ENCODE results near the gene PELO. TPM values are rescaled to one million over a fixed set of nuclear protein-coding genes. Genes with fewer than 3 reads are reported as not detected.
"Not testable (repeated sequence)": the region's sequence is repeated elsewhere in the genome, so short reads cannot be mapped to it uniquely, and the experiment has no call there.

PELO gene
- polyA plus RNA-seq, 1 experiment = 29.6 TPM

DNA sequence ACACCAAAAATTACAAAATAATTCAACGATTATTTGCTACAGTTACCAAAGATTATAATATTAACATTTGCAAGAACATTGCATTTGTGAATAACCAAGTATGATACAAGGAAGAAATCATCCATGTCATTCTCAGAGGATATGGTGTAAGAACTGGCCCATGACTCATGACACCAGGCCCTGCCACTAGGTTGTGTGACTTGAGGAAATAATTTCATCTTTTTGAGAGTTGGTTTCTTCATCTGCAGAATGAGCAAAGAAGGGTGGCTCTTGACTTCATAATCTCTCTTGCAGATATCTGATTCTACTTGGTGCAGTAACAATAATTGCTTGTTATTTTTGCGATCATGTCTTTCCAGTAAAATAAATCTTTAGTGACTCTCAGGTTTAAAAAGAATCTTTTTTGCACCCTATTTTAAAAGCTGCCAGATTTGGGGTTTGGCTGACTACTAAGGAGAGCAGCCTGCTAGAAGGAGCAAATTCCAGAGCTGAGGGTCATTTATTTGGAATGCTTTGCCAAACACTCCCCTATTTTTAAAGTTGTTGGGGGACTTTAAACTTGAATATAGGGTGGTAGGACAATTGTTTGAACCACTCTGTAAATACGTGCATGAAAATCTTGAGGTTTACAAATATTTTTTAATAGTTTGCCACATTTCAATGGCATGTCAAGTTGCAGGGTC lies 23.5 kb downstream of the PELO start:
- no peak for DNase-seq (ENCODE audit: low read depth)
- ChIA-PET POLR2A (no interaction called here), CTCF (interaction anchor here (1.6 kb wide), 1 partner anchor 15 kb away, joined by 4 read pairs; no protein-coding TSS in a partner anchor)
- TF ChIP-seq, protein P1, sequence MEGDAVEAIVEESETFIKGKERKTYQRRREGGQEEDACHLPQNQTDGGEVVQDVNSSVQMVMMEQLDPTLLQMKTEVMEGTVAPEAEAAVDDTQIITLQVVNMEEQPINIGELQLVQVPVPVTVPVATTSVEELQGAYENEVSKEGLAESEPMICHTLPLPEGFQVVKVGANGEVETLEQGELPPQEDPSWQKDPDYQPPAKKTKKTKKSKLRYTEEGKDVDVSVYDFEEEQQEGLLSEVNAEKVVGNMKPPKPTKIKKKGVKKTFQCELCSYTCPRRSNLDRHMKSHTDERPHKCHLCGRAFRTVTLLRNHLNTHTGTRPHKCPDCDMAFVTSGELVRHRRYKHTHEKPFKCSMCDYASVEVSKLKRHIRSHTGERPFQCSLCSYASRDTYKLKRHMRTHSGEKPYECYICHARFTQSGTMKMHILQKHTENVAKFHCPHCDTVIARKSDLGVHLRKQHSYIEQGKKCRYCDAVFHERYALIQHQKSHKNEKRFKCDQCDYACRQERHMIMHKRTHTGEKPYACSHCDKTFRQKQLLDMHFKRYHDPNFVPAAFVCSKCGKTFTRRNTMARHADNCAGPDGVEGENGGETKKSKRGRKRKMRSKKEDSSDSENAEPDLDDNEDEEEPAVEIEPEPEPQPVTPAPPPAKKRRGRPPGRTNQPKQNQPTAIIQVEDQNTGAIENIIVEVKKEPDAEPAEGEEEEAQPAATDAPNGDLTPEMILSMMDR (IDR thresholded peaks at IDR 0.05; ENCODE audit: insufficient read depth, low read depth, low read length) = no peak
- H3K36me3 ChIP-seq (ENCODE audit: control insufficient read depth, insufficient read depth, low read length) = no peaks in the 10 kb centered on the region
- H3K4me3 ChIP-seq (ENCODE audit: low read depth, low read length) = no peak overlapping the region
- no peaks in the 10 kb centered on the region for H3K27me3 ChIP-seq (ENCODE audit: control insufficient read depth, insufficient read depth, low read length)

DNA sequence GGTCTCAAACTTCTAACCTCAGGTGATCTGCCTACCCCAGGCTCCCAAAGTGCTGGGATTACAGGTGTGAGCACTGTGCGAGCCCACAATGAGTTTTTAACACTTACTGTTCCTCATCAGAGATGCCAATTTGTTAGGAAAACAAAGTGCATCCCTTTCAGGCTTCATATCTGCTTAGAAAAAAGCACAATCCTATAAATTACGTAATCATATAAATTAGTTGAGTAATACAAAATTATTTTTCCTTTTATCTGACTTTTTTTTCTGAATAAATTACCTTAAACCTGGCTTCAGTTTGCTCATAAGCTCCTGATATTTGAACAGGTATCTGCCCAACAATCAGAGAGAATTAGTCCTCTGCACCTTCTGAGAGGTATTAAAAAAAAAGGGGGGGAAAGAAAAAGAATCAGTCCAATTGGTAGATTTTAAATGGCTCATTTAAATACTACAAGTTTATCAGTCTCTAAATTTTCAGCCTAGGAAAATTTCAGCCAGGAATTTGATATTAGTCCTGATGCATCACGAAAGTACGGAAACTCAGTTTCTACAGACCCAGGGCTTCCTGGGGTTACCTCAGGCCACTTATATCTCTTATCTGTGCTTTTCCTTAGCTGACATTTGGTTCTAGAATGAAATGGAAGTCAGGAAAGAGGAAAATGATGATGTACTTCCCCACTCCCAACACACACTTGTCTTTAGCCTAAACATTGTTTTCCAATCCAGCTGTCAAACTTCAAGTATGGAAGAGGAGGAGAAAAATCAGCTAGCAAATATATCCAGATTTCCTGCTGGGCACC lies 26.8 kb downstream of the PELO start:
- no peak overlapping the region for H3K4me3 ChIP-seq (ENCODE audit: low read depth, low read length)
- ChIA-PET POLR2A (no interaction called here), CTCF (interaction anchor here (2.0 kb wide), 1 partner anchor 15 kb away, joined by 4 read pairs; no protein-coding TSS in a partner anchor)
- no peaks in the 10 kb centered on the region for H3K36me3 ChIP-seq (ENCODE audit: control insufficient read depth, insufficient read depth, low read length)
- TF ChIP-seq, protein P1 (IDR thresholded peaks at IDR 0.05; ENCODE audit: insufficient read depth, low read depth, low read length) = no peak
- H3K27me3 ChIP-seq (ENCODE audit: control insufficient read depth, insufficient read depth, low read length) = no peaks in the 10 kb centered on the region
- no peak for DNase-seq (ENCODE audit: low read depth)

DNA sequence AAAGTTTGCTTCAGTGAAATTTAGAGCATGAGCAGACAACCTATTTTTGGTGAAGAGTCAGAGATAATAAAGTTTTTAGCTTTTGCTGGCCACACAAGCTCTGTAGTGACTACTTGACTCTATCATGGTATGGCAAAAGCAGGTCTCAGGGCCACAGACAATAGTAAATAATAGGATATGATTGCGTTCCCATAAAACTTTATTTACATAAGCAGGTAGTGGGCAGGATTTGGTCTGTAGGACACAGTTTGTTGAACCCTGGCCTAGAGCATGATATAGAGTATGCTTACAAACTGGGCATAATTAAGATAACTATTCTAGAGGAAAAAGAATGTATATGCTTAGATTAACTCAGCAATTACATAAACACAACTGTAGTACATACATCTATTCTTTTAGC lies 30.1 kb downstream of the PELO start:
- Histone ChIP-seq H3K36me3 (ENCODE audit: control insufficient read depth, insufficient read depth, low read length) (no peaks in the 10 kb centered on the region), H3K4me3 (ENCODE audit: low read depth, low read length) (no peak overlapping the region), H3K27me3 (ENCODE audit: control insufficient read depth, insufficient read depth, low read length) (no peaks in the 10 kb centered on the region)
- ChIA-PET POLR2A (no interaction called here), CTCF (no interaction called here)
- TF ChIP-seq, protein P1 (IDR thresholded peaks at IDR 0.05; ENCODE audit: insufficient read depth, low read depth, low read length) = no peak
- DNase-seq (ENCODE audit: low read depth) = no peak

DNA sequence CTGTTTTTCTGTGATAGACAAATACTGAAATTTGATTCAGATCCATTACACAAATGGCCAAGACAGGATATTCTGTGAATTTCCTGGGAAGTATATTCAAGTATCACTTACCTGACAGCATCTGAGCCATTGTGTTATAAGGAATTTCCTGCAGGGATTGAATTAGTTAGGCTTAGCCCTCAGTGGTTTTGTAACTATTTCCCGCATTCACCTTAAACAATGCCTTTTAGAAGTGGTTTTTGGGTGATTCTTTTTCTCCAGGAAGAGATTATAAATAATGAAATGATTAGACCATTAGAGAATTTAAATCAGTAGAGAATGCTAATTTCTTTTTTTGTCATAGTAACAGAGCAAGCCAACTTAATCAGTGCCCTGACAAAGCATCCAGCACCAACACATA lies 30.6 kb downstream of the PELO start:
- Histone ChIP-seq H3K27me3 (ENCODE audit: control insufficient read depth, insufficient read depth, low read length) (no peaks in the 10 kb centered on the region), H3K4me3 (ENCODE audit: low read depth, low read length) (no peak overlapping the region), H3K36me3 (ENCODE audit: control insufficient read depth, insufficient read depth, low read length) (no peaks in the 10 kb centered on the region)
- no peak for DNase-seq (ENCODE audit: low read depth)
- POLR2A ChIA-PET = no interaction called here
- TF ChIP-seq, protein P1 (IDR thresholded peaks at IDR 0.05; ENCODE audit: insufficient read depth, low read depth, low read length) = no peak
- CTCF ChIA-PET = no interaction called here

DNA sequence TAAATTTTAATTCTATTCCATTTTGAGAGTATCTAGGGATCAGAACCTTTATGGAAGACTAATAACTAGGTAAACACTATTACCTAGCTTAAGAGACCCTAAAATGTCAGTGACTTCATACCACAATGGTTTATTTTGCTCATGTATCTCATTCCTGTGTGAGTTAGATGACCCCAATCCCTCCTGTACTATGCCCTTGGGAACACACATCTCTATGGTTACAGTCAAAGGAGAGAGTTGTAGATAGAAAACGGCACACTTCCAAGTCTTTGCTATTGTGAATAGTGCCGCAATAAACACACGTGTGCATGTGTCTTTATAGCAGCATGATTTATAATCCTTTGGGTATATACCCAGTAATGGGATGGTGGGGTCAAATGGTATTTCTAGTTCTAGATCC lies 31.1 kb downstream of the PELO start:
- POLR2A ChIA-PET; DNase-seq (ENCODE audit: low read depth); H3K27me3 ChIP-seq (ENCODE audit: control insufficient read depth, insufficient read depth, low read length); CTCF ChIA-PET; H3K4me3 ChIP-seq (ENCODE audit: low read depth, low read length); H3K36me3 ChIP-seq (ENCODE audit: control insufficient read depth, insufficient read depth, low read length): not testable (repeated sequence)
